Endothelial cell of umbilical vein (primary cell): ENCODE data around the gene FGFR3. TPM values are rescaled to one million over a fixed set of nuclear protein-coding genes. Genes with fewer than 3 reads are reported as not detected.

Experiments
- BruUV-seq: library from RNA; stranded (reverse); fragments of 400-500 nt; replicated peaks from 2 replicates; lab custom pipeline; 2021; lab: Mats Ljungman, UMichigan
- CTCF ChIA-PET: fragments of 300-600, 350-600 bp; sonication (Branson Sonifier 250); formaldehyde crosslinking; loops from one replicate; lab custom pipeline; 2021; ENCODE audit warnings: antibody characterized with exemption, inconsistent platforms; lab: Charles Lee
- POLR2A ChIA-PET: fragments of 300-600, 350-600 bp; sonication (Branson Sonifier 250); formaldehyde crosslinking; loops from one replicate; lab custom pipeline; 2021; ENCODE audit warnings: antibody characterized with exemption, inconsistent platforms; lab: Charles Lee
- DNase-seq: peaks from one replicate; pipeline ENCODE4 v3.0.0-alpha.2; 2011; ENCODE audit warnings: low read depth, low spot score
- FAIRE-seq: peaks from 2 replicates; lab custom pipeline; 2011; peaks lifted over from hg19 to GRCh38; lab: Jason Lieb, UNC
- H2AFZ ChIP-seq: 2 replicates; pipeline ENCODE4 v1.6.0; 2012; ENCODE audit warnings: low read depth, low read length, control low read depth, inconsistent platforms
- H3K27ac ChIP-seq: 2 replicates; pipeline ENCODE4 v1.5.1; 2011; ENCODE audit warnings: low read depth, mild to moderate bottlenecking, control low read depth, low read length, moderate library complexity; ENCODE audit not compliant: insufficient read depth
- H3K27me3 ChIP-seq, 2 experiments: 2 replicates each; pipeline versions ENCODE4 v1.6.0 to v1.6.1; 2011; ENCODE audit warnings: low read length in 2 of 2, mixed read lengths in 1 of 2; ENCODE audit not compliant: control insufficient read depth in 2 of 2, insufficient read depth in 2 of 2
- H3K36me3 ChIP-seq, 2 experiments: 2 replicates in 1 of 2; 3 replicates in 1 of 2; pipeline ENCODE4 v1.5.1; 2011; ENCODE audit warnings: low read length in 2 of 2, mild to moderate bottlenecking in 1 of 2, moderate library complexity in 1 of 2; ENCODE audit not compliant: control insufficient read depth in 2 of 2, insufficient read depth in 2 of 2; ENCODE audit errors: extremely low read depth in 1 of 2
- H3K4me1 ChIP-seq: 3 replicates; pipeline ENCODE4 v1.5.1; 2011; ENCODE audit warnings: mild to moderate bottlenecking, low read length; ENCODE audit not compliant: control insufficient read depth, insufficient read depth; ENCODE audit errors: extremely low read depth
- H3K4me2 ChIP-seq: 2 replicates; pipeline ENCODE4 v1.6.1; 2011; ENCODE audit warnings: low read length, control low read depth, mixed read lengths; ENCODE audit not compliant: insufficient read depth
- H3K4me3 ChIP-seq, 3 experiments: fragments of 200-600 bp in 1 of 3; sonication (generic), shearing (Covaris generic) in 1 of 3; replicated peaks in 1 of 3; 2 replicates each; pipeline ENCODE4 v1.5.1; 2011 to 2016; ENCODE audit warnings: control low read depth in 3 of 3, low read length in 3 of 3, mild to moderate bottlenecking in 2 of 3, inconsistent platforms in 1 of 3, low read depth in 1 of 3, moderate library complexity in 1 of 3; ENCODE audit not compliant: insufficient read depth in 1 of 3
- H3K79me2 ChIP-seq: 2 replicates; pipeline ENCODE4 v1.6.0; 2012; ENCODE audit warnings: low read length, inconsistent platforms; ENCODE audit not compliant: control insufficient read depth, insufficient read depth
- H3K9ac ChIP-seq: replicated peaks from 2 replicates; pipeline ENCODE3; 2011; ENCODE audit warnings: low read length, control low read depth; ENCODE audit not compliant: insufficient read depth; ENCODE audit errors: extremely low read depth
- H3K9me1 ChIP-seq: replicated peaks from 3 replicates; pipeline ENCODE4 v1.6.0; 2011; ENCODE audit warnings: mild to moderate bottlenecking, low read length; ENCODE audit not compliant: control insufficient read depth, insufficient read depth; ENCODE audit errors: extremely low read depth
- H3K9me3 ChIP-seq: replicated peaks from 2 replicates; pipeline ENCODE4 v1.5.1; 2012; ENCODE audit warnings: low read length, inconsistent platforms; ENCODE audit not compliant: control insufficient read depth, insufficient read depth
- H4K20me1 ChIP-seq: replicated peaks from 2 replicates; pipeline ENCODE3; 2011; ENCODE audit warnings: mild to moderate bottlenecking, low read length; ENCODE audit not compliant: control insufficient read depth, insufficient read depth; ENCODE audit errors: extremely low read depth
- CTCF ChIP-seq, 2 donors: IDR thresholded peaks; 1 replicate in 1 of 2; 2 replicates in 1 of 2; pipeline ENCODE4 v1.5.1; 2011; ENCODE audit warnings: low read length in 2 of 2, mild to moderate bottlenecking in 2 of 2, moderate library complexity in 2 of 2, control low read depth in 1 of 2, inconsistent platforms in 1 of 2, low read depth in 1 of 2; ENCODE audit not compliant: insufficient read depth in 1 of 2; ENCODE audit errors: extremely low read depth in 1 of 2
- EZH2 ChIP-seq: IDR thresholded peaks from 2 replicates; pipeline ENCODE4 v1.6.1; 2012; ENCODE audit warnings: borderline replicate concordance, low read depth, mild to moderate bottlenecking, moderate library complexity, low read length, inconsistent platforms; ENCODE audit not compliant: severe bottlenecking
- FOS ChIP-seq: IDR thresholded peaks from 2 replicates; pipeline ENCODE4 v1.6.1; 2011; ENCODE audit warnings: mild to moderate bottlenecking, low read length, moderate library complexity, borderline replicate concordance; ENCODE audit not compliant: insufficient read depth
- GATA2 ChIP-seq: IDR thresholded peaks from 2 replicates; pipeline ENCODE4 v1.7.0; 2011; ENCODE audit warnings: low read depth, mild to moderate bottlenecking, moderate library complexity, mixed read lengths, low read length; ENCODE audit not compliant: insufficient read length, insufficient read depth
- JUN ChIP-seq: IDR thresholded peaks from 2 replicates; pipeline ENCODE4 v1.6.1; 2011; ENCODE audit warnings: borderline replicate concordance, low read depth; ENCODE audit not compliant: insufficient read length, insufficient read depth
- MAX ChIP-seq: IDR thresholded peaks from 2 replicates; pipeline ENCODE4 v1.6.1; 2011; ENCODE audit not compliant: insufficient read depth, insufficient read length
- MYC ChIP-seq: IDR thresholded peaks from one replicate; pipeline ENCODE4 v1.6.1; 2011; ENCODE audit warnings: mild to moderate bottlenecking, low read depth, low read length
- POLR2A ChIP-seq: IDR thresholded peaks from 2 replicates; pipeline ENCODE4 v1.6.1; 2012; ENCODE audit warnings: low read depth, mild to moderate bottlenecking, control low read depth, low read length
- POLR2AphosphoS5 ChIP-seq: IDR thresholded peaks from 2 replicates; pipeline ENCODE4 v1.6.1; 2012; ENCODE audit warnings: low read depth, mild to moderate bottlenecking, control low read depth, low read length, moderate library complexity; ENCODE audit not compliant: insufficient read depth
- dilution Hi-C: fragments of 300-500 bp; cut with MboI; formaldehyde crosslinking; loops from one replicate; pipeline ENCODE4 v1.15.0; 2019; ENCODE audit warnings: low sequenced_read_pairs; ENCODE audit not compliant: extremely low pct_ligation_motif_present
- intact Hi-C: fragments of 100-400 bp; cut with micrococcal nuclease; formaldehyde crosslinking; loops from one replicate; pipeline ENCODE4 v1.10.0; 2022
- polyA plus RNA-seq, 4 experiments: library from polyadenylated mRNA; depleted of rRNA in 3 of 4; stranded (reverse) in 3 of 4; unstranded in 1 of 4; fragments of >200 nt; gene quantifications; 2 replicates each; pipeline versions ENCODE4 v1.2.1 to v1.2.3, GENCODE V29; 2011 to 2012; ENCODE audit warnings: missing spikeins in 1 of 4
- total RNA-seq: library from RNA; stranded (reverse); gene quantifications from 2 replicates; pipeline ENCODE4 v1.2.3, GENCODE V29; 2021

FGFR3 gene
- total and polyA plus RNA-seq, 2 donors (not counting 3 experiments of a cell fraction or from before 2014, with no cell fraction given) = 0.73 to 1.2 TPM

- no TSS peak for BruUV-seq
- TF ChIP-seq EZH2 (no peak), GATA2 (no peak), POLR2AphosphoS5 (no peak)
- ChIA-PET POLR2A (no interaction called here), CTCF (interaction anchor here (0.5 to 2.9 kb wide), 5 partner anchors 9 to 151 kb away, joined by 3 to 14 read pairs (median 3); partner anchors contain the start of gene TACC3)
- dilution Hi-C loops = no loop called here
- Histone ChIP-seq H3K79me2 (no peaks in the 10 kb centered on the region), H4K20me1 (no peaks in the 10 kb centered on the region), H3K4me3 (no peak overlapping the region), H3K27ac (no peak overlapping the region), H3K4me2 (no peak overlapping the region), H3K4me1 (peaks cover 8% of the 10 kb centered on the region), H3K9me1 (no peaks in the 10 kb centered on the region), H3K36me3 (no peaks in the 10 kb centered on the region), H2AFZ (no peak overlapping the region), H3K9me3 (no peaks in the 10 kb centered on the region), H3K27me3 (no peaks in the 10 kb centered on the region), H3K9ac (no peak overlapping the region)
- DNase-seq = no peak
- no peak for FAIRE-seq
- intact Hi-C loops = no loop called here
These were observed 34.6 kb upstream of the FGFR3 start for GRCh38 chr4:1758306-1759121.

GRCh38 chr4:1759170-1759817 is 33.8 kb upstream of the FGFR3 start:
- Histone ChIP-seq H3K79me2 (no peaks in the 10 kb centered on the region), H3K27me3 (no peaks in the 10 kb centered on the region), H3K9me1 (no peaks in the 10 kb centered on the region), H3K36me3 (no peaks in the 10 kb centered on the region), H3K9me3 (no peaks in the 10 kb centered on the region), H3K4me3 (no peak overlapping the region), H3K4me2 (no peak overlapping the region), H4K20me1 (no peaks in the 10 kb centered on the region), H3K9ac (no peak overlapping the region), H3K4me1 (peaks cover 13% of the 10 kb centered on the region), H3K27ac (no peak overlapping the region), H2AFZ (no peak overlapping the region)
- no peak for TF ChIP-seq FOS
- no peak for TF ChIP-seq CTCF (IDR thresholded peaks at IDR 0.05; ENCODE audit: extremely low read depth in 1 of 2, insufficient read depth in 1 of 2, low read depth in 1 of 2, low read length in 2 of 2)
- TF ChIP-seq MAX = no peak
- TF ChIP-seq POLR2AphosphoS5 = no peak
- no peak for TF ChIP-seq MYC
- TF ChIP-seq EZH2 = no peak
- TF ChIP-seq POLR2A = no peak
- no peak for TF ChIP-seq GATA2
- no peak for TF ChIP-seq JUN
- ChIA-PET POLR2A (no interaction called here), CTCF (interaction anchor here (1.0 to 2.9 kb wide), 4 partner anchors 9 to 152 kb away, joined by 3 to 14 read pairs (median 7); no protein-coding TSS in a partner anchor)
- no peak for FAIRE-seq
- dilution Hi-C loops = no loop called here
- BruUV-seq = no TSS peak
- intact Hi-C loops = no loop called here
- DNase-seq = no peak
